Mesenchymal stem cell (in vitro differentiated cells and primary cell): Measurements from ENCODE around the gene CCDC85C.

Experiments
- DNase-seq: peaks from one replicate; pipeline ENCODE4 v3.0.0-alpha.2; 2013
- H2AFZ ChIP-seq: one replicate; pipeline ENCODE4 v1.6.1; 2013; ENCODE audit warnings: low read depth, mild to moderate bottlenecking, control low read depth, inconsistent platforms, low read length, moderate library complexity
- H2AK5ac ChIP-seq: 2 replicates; pipeline ENCODE4 v1.6.1; 2013; ENCODE audit warnings: low read length, moderate library complexity, mild to moderate bottlenecking, inconsistent platforms; ENCODE audit not compliant: severe bottlenecking
- H2BK120ac ChIP-seq: one replicate; pipeline ENCODE4 v1.6.1; 2013; ENCODE audit warnings: low read depth, mild to moderate bottlenecking, inconsistent platforms, low read length, moderate library complexity
- H2BK12ac ChIP-seq, 2 experiments: one replicate each; pipeline ENCODE4 v1.6.1; 2013; ENCODE audit warnings: inconsistent platforms in 2 of 2, low read length in 2 of 2, mild to moderate bottlenecking in 2 of 2, moderate library complexity in 2 of 2, control low read depth in 1 of 2
- H2BK15ac ChIP-seq: one replicate; pipeline ENCODE4 v1.6.1; 2013; ENCODE audit warnings: mild to moderate bottlenecking, low read depth, inconsistent platforms; ENCODE audit not compliant: poor library complexity, severe bottlenecking
- H2BK5ac ChIP-seq: 2 replicates; pipeline ENCODE4 v1.6.1; 2013; ENCODE audit warnings: low read depth, mild to moderate bottlenecking, low read length, control low read depth, inconsistent platforms; ENCODE audit not compliant: poor library complexity, severe bottlenecking
- H3K14ac ChIP-seq, 2 experiments: one replicate each; pipeline ENCODE4 v1.6.1; 2013; ENCODE audit warnings: inconsistent platforms in 2 of 2, low read length in 2 of 2, control low read depth in 1 of 2, mild to moderate bottlenecking in 1 of 2, moderate library complexity in 1 of 2
- H3K18ac ChIP-seq, 2 experiments: one replicate each; pipeline ENCODE4 v1.6.1; 2013; ENCODE audit warnings: inconsistent platforms in 2 of 2, low read length in 2 of 2, control low read depth in 1 of 2, low read depth in 1 of 2, mild to moderate bottlenecking in 1 of 2
- H3K23ac ChIP-seq, 2 experiments: one replicate each; pipeline ENCODE4 v1.6.1; 2013; ENCODE audit warnings: inconsistent platforms in 2 of 2, low read length in 2 of 2, mild to moderate bottlenecking in 2 of 2, moderate library complexity in 2 of 2, control low read depth in 1 of 2
- H3K27ac ChIP-seq: 2 replicates; pipeline ENCODE4 v1.5.1; 2013; ENCODE audit warnings: mild to moderate bottlenecking, moderate library complexity, low read length, control low read depth, inconsistent platforms; ENCODE audit not compliant: poor library complexity, severe bottlenecking
- H3K27me3 ChIP-seq, 2 experiments: 2 replicates each; pipeline versions ENCODE4 v1.6.1 to v1.7.0; 2013; ENCODE audit warnings: low read length in 2 of 2, mild to moderate bottlenecking in 2 of 2, moderate library complexity in 2 of 2, control low read depth in 1 of 2, inconsistent platforms in 1 of 2; ENCODE audit not compliant: control insufficient read depth in 1 of 2, insufficient read depth in 1 of 2
- H3K36me3 ChIP-seq, 2 experiments: 2 replicates each; pipeline versions ENCODE4 v1.6.1 to v1.7.0; 2013; ENCODE audit warnings: low read length in 2 of 2, control low read depth in 1 of 2, inconsistent platforms in 1 of 2, low read depth in 1 of 2, mild to moderate bottlenecking in 1 of 2; ENCODE audit not compliant: insufficient read depth in 2 of 2, control insufficient read depth in 1 of 2
- H3K4ac ChIP-seq, 2 experiments: one replicate each; pipeline ENCODE4 v1.6.1; 2013; ENCODE audit warnings: inconsistent platforms in 2 of 2, low read length in 2 of 2, mild to moderate bottlenecking in 2 of 2, moderate library complexity in 2 of 2, control low read depth in 1 of 2, low read depth in 1 of 2
- H3K4me1 ChIP-seq: 2 replicates; pipeline ENCODE4 v1.6.1; 2013; ENCODE audit warnings: low read depth, low read length, control low read depth; ENCODE audit not compliant: control insufficient read depth, insufficient read depth
- H3K4me2 ChIP-seq: 2 replicates; pipeline ENCODE4 v1.6.1; 2013; ENCODE audit warnings: low read length, mild to moderate bottlenecking, inconsistent platforms; ENCODE audit not compliant: poor library complexity, severe bottlenecking
- H3K4me3 ChIP-seq, 2 experiments: 2 replicates each; pipeline versions ENCODE4 v1.5.1 to v1.7.0; 2013; ENCODE audit warnings: low read length in 2 of 2, mild to moderate bottlenecking in 2 of 2, control low read depth in 1 of 2, low read depth in 1 of 2; ENCODE audit not compliant: insufficient read depth in 1 of 2
- H3K79me1 ChIP-seq: replicated peaks from 2 replicates; pipeline ENCODE4 v1.6.1; 2013; ENCODE audit warnings: mild to moderate bottlenecking, control low read depth, low read length, inconsistent platforms; ENCODE audit not compliant: poor library complexity, severe bottlenecking
- H3K9ac ChIP-seq: 2 replicates; pipeline ENCODE4 v1.7.0; 2013; ENCODE audit warnings: mild to moderate bottlenecking, low read length, moderate library complexity
- H3K9me3 ChIP-seq: 2 replicates; pipeline ENCODE4 v1.7.0; 2013; ENCODE audit warnings: mild to moderate bottlenecking, low read length; ENCODE audit not compliant: control insufficient read depth
- H4K8ac ChIP-seq: one replicate; pipeline ENCODE4 v1.6.1; 2013; ENCODE audit warnings: inconsistent platforms, mild to moderate bottlenecking, low read length, moderate library complexity
- H4K91ac ChIP-seq: one replicate; pipeline ENCODE4 v1.6.1; 2013; ENCODE audit warnings: mild to moderate bottlenecking, low read length, inconsistent platforms
- WGBS: methylation state at CpG from one replicate; pipeline ENCODE4 v1.1.7; 2013; ENCODE audit warnings: mixed read lengths; 5-methylcytosine and 5-hydroxymethylcytosine counted together

Gene CCDC85C

GRCh38 chr14:99590746-99591555 lies 13.1 kb downstream of the CCDC85C start:
- Histone ChIP-seq H3K4me1 (peaks cover 36% of the 10 kb centered on the region), H3K9me3 (no peaks in the 10 kb centered on the region), H2AFZ (no peak overlapping the region), H3K36me3 (no peaks in the 10 kb centered on the region), H2BK5ac (no peak overlapping the region), H3K14ac (peak overlapping the region in 1 of 2 experiments; percentile 76), H2BK15ac (peak overlapping the region; percentile 67), H3K4ac (no peak overlapping the region), H2BK12ac (peak overlapping the region; percentile 3 to 66), H2BK120ac (no peak overlapping the region), H3K27me3 (peaks cover 0 to 44% of the 10 kb centered on the region in 2 experiments), H3K4me3 (no peak overlapping the region), H4K8ac (peak overlapping the region; percentile 8), H3K18ac (peak overlapping the region in 1 of 2 experiments; percentile 34), H3K79me1 (peaks cover 9% of the 10 kb centered on the region), H2AK5ac (no peak overlapping the region), H3K9ac (no peak overlapping the region), H4K91ac (peak overlapping the region; percentile 1), H3K23ac (no peak overlapping the region), H3K4me2 (peak overlapping the region; percentile 6), H3K27ac (no peak overlapping the region)
- 60% methylated on average over 28 of the region's 28 CpGs for WGBS
- DNase-seq = peak; percentile 67

- Histone ChIP-seq H3K23ac (no peak overlapping the region), H3K4me3 (no peak overlapping the region), H3K9me3 (no peaks in the 10 kb centered on the region), H4K91ac (peak overlapping the region; percentile 21), H3K14ac (peak overlapping the region in 1 of 2 experiments; percentile 83), H3K18ac (peak overlapping the region in 1 of 2 experiments; percentile 21), H3K9ac (no peak overlapping the region), H3K4ac (no peak overlapping the region), H3K79me1 (peaks cover 8% of the 10 kb centered on the region), H3K4me2 (no peak overlapping the region), H2BK15ac (peak overlapping the region; percentile 0), H4K8ac (no peak overlapping the region), H2BK120ac (no peak overlapping the region), H3K36me3 (no peaks in the 10 kb centered on the region), H3K4me1 (peaks cover 33% of the 10 kb centered on the region), H2BK5ac (no peak overlapping the region), H2BK12ac (peak overlapping the region in 1 of 2 experiments; percentile 45), H3K27me3 (peaks cover 0 to 51% of the 10 kb centered on the region in 2 experiments), H3K27ac (no peak overlapping the region), H2AK5ac (no peak overlapping the region), H2AFZ (no peak overlapping the region)
- no peak for DNase-seq
- WGBS = 88% methylated on average over 14 of the region's 17 CpGs
Measured at GRCh38 chr14:99589651-99590530, 14.1 kb downstream of the CCDC85C start.

DNA sequence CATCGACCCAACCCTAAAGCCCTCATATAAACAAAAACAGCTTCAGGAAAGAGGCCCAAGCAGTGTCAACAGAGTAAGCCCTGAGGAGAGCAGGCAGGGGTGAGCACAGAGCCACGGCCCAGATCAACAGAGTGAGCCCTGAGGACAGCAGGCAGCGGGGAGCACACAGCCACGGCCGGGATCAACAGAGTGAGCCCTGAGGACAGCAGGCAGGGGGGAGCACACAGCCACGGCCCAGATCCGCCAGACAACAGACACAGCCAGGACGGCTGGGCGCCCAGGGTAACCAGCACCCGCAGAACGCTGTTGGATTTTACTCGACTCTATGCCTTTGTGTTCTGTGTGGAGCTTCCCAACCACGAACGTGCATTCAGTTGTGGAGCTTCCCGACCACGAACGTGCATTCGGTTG lies 15.0 kb downstream of the CCDC85C start:
- no peak overlapping the region for H2BK5ac ChIP-seq
- H3K18ac ChIP-seq = peak overlapping the region; percentile 55 to 71
- peaks cover 32% of the 10 kb centered on the region for H3K4me1 ChIP-seq
- peak overlapping the region; percentile 91 for H4K91ac ChIP-seq
- H3K36me3 ChIP-seq = no peaks in the 10 kb centered on the region
- H2BK12ac ChIP-seq = no peak overlapping the region
- peaks cover 0 to 54% of the 10 kb centered on the region in 2 experiments for H3K27me3 ChIP-seq
- H2BK120ac ChIP-seq = no peak overlapping the region
- H3K9ac ChIP-seq = no peak overlapping the region
- H3K4me2 ChIP-seq = no peak overlapping the region
- H3K23ac ChIP-seq = no peak overlapping the region
- 57% methylated on average over 18 of the region's 18 CpGs for WGBS
- peak overlapping the region in 1 of 2 experiments; percentile 68 for H3K14ac ChIP-seq
- H2BK15ac ChIP-seq = no peak overlapping the region
- peak overlapping the region; percentile 66 for H4K8ac ChIP-seq
- H3K4ac ChIP-seq = peak overlapping the region; percentile 1 to 51
- no peak overlapping the region for H3K27ac ChIP-seq
- H2AK5ac ChIP-seq = no peak overlapping the region
- peak overlapping the region; percentile 36 for H2AFZ ChIP-seq
- no peak overlapping the region for H3K4me3 ChIP-seq
- no peaks in the 10 kb centered on the region for H3K9me3 ChIP-seq
- peak; percentile 58 for DNase-seq
- peaks cover 7% of the 10 kb centered on the region for H3K79me1 ChIP-seq
